Bronchial epithelial cell (primary cell): Measurements from ENCODE around the gene STXBP2. TPM values are rescaled to one million over a fixed set of nuclear protein-coding genes. Genes with fewer than 3 reads are reported as not detected.

ENCODE experiments used
- DNase-seq: peaks from one replicate; pipeline ENCODE4 v3.0.0-alpha.2; 2010; ENCODE audit warnings: low read depth
- FAIRE-seq: peaks from 2 replicates; lab custom pipeline; 2011; peaks lifted over from hg19 to GRCh38; lab: Jason Lieb, UNC
- H3K27me3 ChIP-seq: 2 replicates; pipeline ENCODE4 v1.5.1; 2011; ENCODE audit warnings: low read length; ENCODE audit not compliant: control insufficient read depth, insufficient read depth
- H3K36me3 ChIP-seq: 2 replicates; pipeline ENCODE4 v1.5.1; 2011; ENCODE audit warnings: low read length; ENCODE audit not compliant: control insufficient read depth, insufficient read depth
- H3K4me3 ChIP-seq: 2 replicates; pipeline ENCODE4 v1.5.1; 2011; ENCODE audit warnings: mild to moderate bottlenecking, low read depth, low read length, control low read depth
- total RNA-seq: library from RNA; depleted of rRNA; stranded (reverse); fragments of >200 nt; gene quantifications from 2 replicates; pipeline ENCODE4 v1.2.1, GENCODE V29; 2014
- TF ChIP-seq, protein P1 (sequence below): IDR thresholded peaks from 2 replicates; pipeline ENCODE4 v1.5.1; 2011; ENCODE audit warnings: mild to moderate bottlenecking, moderate library complexity, low read length, control low read depth, inconsistent platforms; ENCODE audit not compliant: insufficient read depth, severe bottlenecking

STXBP2 gene
- total RNA-seq, 1 donor from 2014 or later: 47.9 TPM

- TF ChIP-seq, protein P1, sequence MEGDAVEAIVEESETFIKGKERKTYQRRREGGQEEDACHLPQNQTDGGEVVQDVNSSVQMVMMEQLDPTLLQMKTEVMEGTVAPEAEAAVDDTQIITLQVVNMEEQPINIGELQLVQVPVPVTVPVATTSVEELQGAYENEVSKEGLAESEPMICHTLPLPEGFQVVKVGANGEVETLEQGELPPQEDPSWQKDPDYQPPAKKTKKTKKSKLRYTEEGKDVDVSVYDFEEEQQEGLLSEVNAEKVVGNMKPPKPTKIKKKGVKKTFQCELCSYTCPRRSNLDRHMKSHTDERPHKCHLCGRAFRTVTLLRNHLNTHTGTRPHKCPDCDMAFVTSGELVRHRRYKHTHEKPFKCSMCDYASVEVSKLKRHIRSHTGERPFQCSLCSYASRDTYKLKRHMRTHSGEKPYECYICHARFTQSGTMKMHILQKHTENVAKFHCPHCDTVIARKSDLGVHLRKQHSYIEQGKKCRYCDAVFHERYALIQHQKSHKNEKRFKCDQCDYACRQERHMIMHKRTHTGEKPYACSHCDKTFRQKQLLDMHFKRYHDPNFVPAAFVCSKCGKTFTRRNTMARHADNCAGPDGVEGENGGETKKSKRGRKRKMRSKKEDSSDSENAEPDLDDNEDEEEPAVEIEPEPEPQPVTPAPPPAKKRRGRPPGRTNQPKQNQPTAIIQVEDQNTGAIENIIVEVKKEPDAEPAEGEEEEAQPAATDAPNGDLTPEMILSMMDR: no peak
- no peaks in the 10 kb centered on the region for H3K27me3 ChIP-seq
- peaks cover 6% of the 10 kb centered on the region for H3K36me3 ChIP-seq
- FAIRE-seq: no peak
- DNase-seq: no peak
- H3K4me3 ChIP-seq: no peak overlapping the region
Observed at GRCh38 chr19:7685546-7686445, 48.9 kb downstream of the STXBP2 start.

GRCh38 chr19:7687177-7687576, 50.3 kb downstream of the STXBP2 start:
- no peaks in the 10 kb centered on the region for H3K27me3 ChIP-seq
- peaks cover 6% of the 10 kb centered on the region for H3K36me3 ChIP-seq
- DNase-seq (no peak), FAIRE-seq (no peak)
- TF ChIP-seq, protein P1: no peak
- H3K4me3 ChIP-seq: no peak overlapping the region

DNA sequence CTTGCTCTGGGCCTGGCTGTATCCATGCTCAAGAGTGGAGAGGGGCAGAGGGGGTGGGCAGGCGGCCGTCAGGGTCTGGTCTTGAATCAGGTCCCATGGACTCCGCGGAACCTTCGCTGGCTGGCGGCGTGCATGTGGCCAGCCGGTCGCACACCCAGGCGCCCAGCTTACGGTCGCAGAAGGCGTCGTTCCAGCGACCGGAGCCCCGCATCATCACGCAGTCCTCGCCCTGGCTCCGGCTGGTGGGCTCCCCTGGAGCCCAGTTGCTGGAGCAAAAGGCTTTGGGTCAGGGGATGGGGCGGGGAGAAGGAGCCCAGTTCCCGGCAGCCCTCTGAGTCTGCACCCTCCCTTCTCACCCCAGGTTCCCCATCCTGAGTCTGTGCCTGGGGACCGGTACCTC, 52.3 kb downstream of the STXBP2 start:
- H3K36me3 ChIP-seq: no peaks in the 10 kb centered on the region
- H3K27me3 ChIP-seq: no peaks in the 10 kb centered on the region
- H3K4me3 ChIP-seq: no peak overlapping the region
- DNase-seq: no peak
- TF ChIP-seq, protein P1: no peak
- no peak for FAIRE-seq

DNA sequence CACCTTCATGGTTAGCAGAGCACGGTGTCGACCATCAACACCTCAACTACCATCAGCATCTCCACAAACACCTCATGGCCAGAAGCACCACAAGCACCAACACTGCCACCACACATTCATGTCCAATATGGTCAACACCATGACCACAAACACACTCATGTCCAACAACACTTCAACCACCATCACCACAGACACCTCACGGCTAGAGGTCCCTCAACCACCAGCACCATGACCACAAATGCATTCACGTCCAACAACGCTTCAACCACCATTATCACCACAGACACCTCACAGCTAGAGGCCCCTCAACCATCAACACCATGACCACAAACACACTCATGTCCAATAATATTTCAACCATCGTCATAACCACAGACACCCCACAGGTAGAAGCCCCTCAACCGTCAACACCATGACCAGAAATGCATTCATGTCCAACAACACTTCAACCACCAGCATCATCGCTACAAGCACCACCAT, 53.9 kb downstream of the STXBP2 start:
- TF ChIP-seq, protein P1: no peak
- FAIRE-seq (peak; percentile 52), DNase-seq (no peak)
- Histone ChIP-seq H3K4me3 (no peak overlapping the region), H3K27me3 (no peaks in the 10 kb centered on the region), H3K36me3 (no peaks in the 10 kb centered on the region)

GRCh38 chr19:7691497-7691896, 54.6 kb downstream of the STXBP2 start:
- TF ChIP-seq, protein P1: no peak
- no peaks in the 10 kb centered on the region for H3K36me3 ChIP-seq
- no peak for DNase-seq
- peak; percentile 32 for FAIRE-seq
- no peaks in the 10 kb centered on the region for H3K27me3 ChIP-seq
- H3K4me3 ChIP-seq: no peak overlapping the region
